PC-3 (cell line): Measurements from ENCODE around the gene MTCL1. TPM values are rescaled to one million over a fixed set of nuclear protein-coding genes. Genes with fewer than 3 reads are reported as not detected.

Source experiments
- ATAC-seq: fragments of 200-7000 bp; cut with Tn5 transposase; 2 replicates; pipeline ENCODE4 v1.9.1; 2020; ENCODE audit warnings: mild to moderate bottlenecking, moderate library complexity
- BruUV-seq: library from RNA; stranded (reverse); fragments of 400-500 nt; replicated peaks from 2 replicates; lab custom pipeline; 2021; lab: Mats Ljungman, UMichigan
- CTCF ChIA-PET: fragments of 300-600 bp; sonication (Branson Sonifier 250); formaldehyde crosslinking; loops from one replicate; lab custom pipeline; 2022; ENCODE audit warnings: antibody characterized with exemption; lab: Charles Lee
- POLR2A ChIA-PET: fragments of 300-600 bp; sonication (Branson Sonifier 250); formaldehyde crosslinking; loops from one replicate; lab custom pipeline; 2022; ENCODE audit warnings: antibody characterized with exemption; ENCODE audit not compliant: unreplicated experiment; lab: Charles Lee
- DNase-seq: peaks from one replicate; pipeline ENCODE4 v3.0.0-alpha.2; 2015
- H2AFZ ChIP-seq: fragments of 300-600 bp; sonication (generic); 2 replicates; pipeline ENCODE4 v1.6.0; 2016; ENCODE audit warnings: antibody characterized with exemption, low read length
- H3F3A ChIP-seq: fragments of 300-600 bp; sonication (generic); one replicate; pipeline ENCODE4 v1.6.0; 2017; ENCODE audit warnings: antibody characterized with exemption, low read length, control low read depth, mild to moderate bottlenecking; ENCODE audit not compliant: unreplicated experiment
- H3K27ac ChIP-seq: fragments of 300-600 bp; sonication (generic); 2 replicates; pipeline ENCODE4 v1.5.1; 2016; ENCODE audit warnings: mild to moderate bottlenecking, low read length
- H3K27me3 ChIP-seq: fragments of 300-600 bp; sonication (generic); 2 replicates; pipeline ENCODE4 v1.6.1; 2016; ENCODE audit warnings: low read length, mixed read lengths
- H3K36me3 ChIP-seq: fragments of 300-600 bp; sonication (generic); 2 replicates; pipeline ENCODE4 v1.6.1; 2016; ENCODE audit warnings: low read depth, mixed run types, low read length, mixed read lengths
- H3K4me1 ChIP-seq: fragments of 300-600 bp; sonication (generic); 2 replicates; pipeline ENCODE4 v1.5.1; 2016; ENCODE audit warnings: low read length; ENCODE audit not compliant: insufficient read depth
- H3K4me2 ChIP-seq: fragments of 300-600 bp; sonication (generic); 2 replicates; pipeline ENCODE4 v1.6.0; 2016; ENCODE audit warnings: low read length
- H3K4me3 ChIP-seq: fragments of 300-600 bp; sonication (generic); 2 replicates; pipeline ENCODE4 v1.5.1; 2016; ENCODE audit warnings: mild to moderate bottlenecking, low read length, mixed read lengths
- H3K79me2 ChIP-seq: fragments of 300-600 bp; sonication (generic); 2 replicates; pipeline ENCODE4 v1.6.1; 2017; ENCODE audit warnings: low read length, mixed read lengths
- H3K9ac ChIP-seq: fragments of 300-600 bp; sonication (generic); 2 replicates; pipeline ENCODE4 v1.6.0; 2016; ENCODE audit warnings: mild to moderate bottlenecking, low read length
- H3K9me2 ChIP-seq: fragments of 300-600 bp; sonication (generic); replicated peaks from 2 replicates; pipeline ENCODE4 v1.6.1; 2016; ENCODE audit warnings: mixed run types, low read length, mixed read lengths
- H3K9me3 ChIP-seq: fragments of 300-600 bp; sonication (generic); 2 replicates; pipeline ENCODE4 v1.6.1; 2016; ENCODE audit warnings: low read length, mixed read lengths
- H4K20me1 ChIP-seq: fragments of 300-600 bp; sonication (generic); 2 replicates; pipeline ENCODE4 v1.6.1; 2016; ENCODE audit warnings: low read length, mixed read lengths
- CTCF ChIP-seq: fragments of 300-600 bp; sonication (generic); conservative IDR thresholded peaks from 2 replicates; pipeline ENCODE4 v1.5.1; 2017; ENCODE audit warnings: antibody characterized with exemption, low read depth, mild to moderate bottlenecking, low read length
- EZH2 ChIP-seq: fragments of 300-600 bp; sonication (generic); IDR thresholded peaks from one replicate; pipeline ENCODE4 v1.6.1; 2017; ENCODE audit warnings: antibody characterized with exemption, mild to moderate bottlenecking, low read length; ENCODE audit not compliant: unreplicated experiment
- EZH2phosphoT487 ChIP-seq: fragments of 300-600 bp; sonication (generic); IDR thresholded peaks from 2 replicates; pipeline ENCODE4 v1.6.1; 2018; ENCODE audit warnings: mild to moderate bottlenecking, antibody characterized with exemption, low read length, borderline replicate concordance
- intact Hi-C: fragments of 100-400 bp; cut with micrococcal nuclease; formaldehyde crosslinking; loops from 2 replicates; pipeline ENCODE4 v1.9.0; 2023
- total RNA-seq: library from RNA; depleted of rRNA; stranded (reverse); fragments of >200 nt; gene quantifications from 2 replicates; pipeline ENCODE4 v1.2.3, GENCODE V29; 2014

MTCL1 gene
- total RNA-seq, 1 experiment from 2014 or later = 33.1 TPM

GRCh38 chr18:8847066-8847755, 141.9 kb downstream of the MTCL1 start:
- no peaks in the 10 kb centered on the region for H3K9me2 ChIP-seq
- BruUV-seq = no TSS peak
- DNase-seq = peak; percentile 45
- no peak overlapping the region for H2AFZ ChIP-seq
- ChIA-PET POLR2A (interaction anchor here (0.6 kb wide), 1 partner anchor 33 kb away, joined by 4 read pairs; no protein-coding TSS in a partner anchor), CTCF (no interaction called here)
- no peaks in the 10 kb centered on the region for H3F3A ChIP-seq
- H3K9me3 ChIP-seq = no peaks in the 10 kb centered on the region
- no peak overlapping the region for H3K4me3 ChIP-seq
- intact Hi-C loops = no loop called here
- TF ChIP-seq EZH2 (no peak), EZH2phosphoT487 (no peak), CTCF (no peak)
- no peaks in the 10 kb centered on the region for H3K27me3 ChIP-seq
- no peaks in the 10 kb centered on the region for H3K79me2 ChIP-seq
- H3K36me3 ChIP-seq = no peaks in the 10 kb centered on the region
- no peak overlapping the region for H3K4me2 ChIP-seq
- peak; percentile 4; the same call in 1 of the 2 replicates for ATAC-seq
- peaks cover 13% of the 10 kb centered on the region for H3K4me1 ChIP-seq
- H3K27ac ChIP-seq = peak overlapping the region; percentile 69
- peak overlapping the region; percentile 29; the same call in 1 of the 2 replicates for H3K9ac ChIP-seq
- no peaks in the 10 kb centered on the region for H4K20me1 ChIP-seq

- Histone ChIP-seq H3K4me1 (peaks cover 13% of the 10 kb centered on the region), H3K27ac (peak overlapping the region; percentile 69), H3K9ac (peak overlapping the region; percentile 29; the same call in 1 of the 2 replicates), H2AFZ (no peak overlapping the region), H3F3A (no peaks in the 10 kb centered on the region), H3K4me2 (no peak overlapping the region), H3K4me3 (no peak overlapping the region), H4K20me1 (no peaks in the 10 kb centered on the region), H3K79me2 (no peaks in the 10 kb centered on the region), H3K9me3 (no peaks in the 10 kb centered on the region), H3K27me3 (no peaks in the 10 kb centered on the region), H3K36me3 (no peaks in the 10 kb centered on the region), H3K9me2 (no peaks in the 10 kb centered on the region)
- no peak for ATAC-seq
- intact Hi-C loops = no loop called here
- POLR2A ChIA-PET = interaction anchor here (0.6 kb wide), 1 partner anchor 33 kb away, joined by 4 read pairs; no protein-coding TSS in a partner anchor
- DNase-seq = no peak
- CTCF ChIA-PET = no interaction called here
- BruUV-seq = no TSS peak
- no peak for TF ChIP-seq CTCF
- no peak for TF ChIP-seq EZH2phosphoT487
These were observed 142.5 kb downstream of the MTCL1 start for GRCh38 chr18:8847900-8848299.

- Histone ChIP-seq H3K4me2 (no peak overlapping the region), H3K9me3 (no peaks in the 10 kb centered on the region), H3K4me3 (no peak overlapping the region), H3K4me1 (peaks cover 13% of the 10 kb centered on the region), H3K36me3 (no peaks in the 10 kb centered on the region), H2AFZ (no peak overlapping the region), H3K9ac (no peak overlapping the region), H3K79me2 (no peaks in the 10 kb centered on the region), H3K27me3 (no peaks in the 10 kb centered on the region), H3K27ac (no peak overlapping the region), H4K20me1 (no peaks in the 10 kb centered on the region), H3F3A (no peaks in the 10 kb centered on the region), H3K9me2 (no peaks in the 10 kb centered on the region)
- DNase-seq = no peak
- CTCF ChIA-PET = no interaction called here
- POLR2A ChIA-PET = no interaction called here
- ATAC-seq = no peak
- intact Hi-C loops = no loop called here
- TF ChIP-seq CTCF (no peak), EZH2phosphoT487 (no peak), EZH2 (no peak)
- BruUV-seq = no TSS peak
These were observed 143.2 kb downstream of the MTCL1 start for GRCh38 chr18:8848541-8848940.
